ENCODE measurements around the gene CARD14. TPM values are rescaled to one million over a fixed set of nuclear protein-coding genes. Genes with fewer than 3 reads are reported as not detected.
A peak's percentile ranks its signal among the peaks of the same experiment; 100 is the strongest.

CARD14 gene
- total RNA-seq, 2 experiments from 2014 or later = not detected

GRCh38 chr17:80147035-80147822, 22.6 kb upstream of the CARD14 start, which contains the start of gene EIF4A3:
Gene EIF4A3 (minus strand): TSS chr17:80147128. CDS start chr17:80146961, 167 bp downstream.
- Histone ChIP-seq H3K4me1 (ENCODE audit: insufficient read depth, low read length) (peaks cover 45% of the 10 kb centered on the region), H3K27me3 (ENCODE audit: control insufficient read depth in 1 of 2, insufficient read depth in 2 of 2, low read length in 2 of 2) (no peaks in the 10 kb centered on the region), H3K9me3 (ENCODE audit: control insufficient read depth in 1 of 2, insufficient read depth in 1 of 2, low read length in 2 of 2) (peaks cover 4 to 7% of the 10 kb centered on the region in 2 experiments), H3K4me3 (ENCODE audit: low read length) (peak within 1 kb of the TSS; percentile 95), H3K27ac (ENCODE audit: low read depth in 1 of 2, low read length in 2 of 2) (peak within 1 kb of the TSS; percentile 84 to 93), H3K36me3 (ENCODE audit: insufficient read depth, low read length) (peaks cover 21% of the 10 kb centered on the region)
- Mint-ChIP-seq H3K36me3 (ENCODE audit: low read depth) (peaks cover 35% of the 10 kb centered on the region), H3K4me1 (ENCODE audit: low read depth) (peaks cover 49% of the 10 kb centered on the region), H3K27me3 (no peaks in the 10 kb centered on the region), H3K9me3 (no peaks in the 10 kb centered on the region), H3K4me3 (peak within 1 kb of the TSS; percentile 99), H3K27ac (peak within 1 kb of the TSS; percentile 95)
- ChIA-PET POLR2A (interaction anchor here (0.6 to 1.5 kb wide), 2 partner anchors 46 to 116 kb away, joined by 3 to 13 read pairs (median 3); partner anchors contain the start of gene GAA), CTCF (interaction anchor here (0.9 to 1.0 kb wide), 2 partner anchors 46 to 49 kb away, joined by 3 to 4 read pairs; partner anchors contain the start of gene GAA)
- no peak for TF ChIP-seq CTCF (IDR thresholded peaks at IDR 0.05)
- peak; percentile 90 for ATAC-seq (ENCODE audit: poor library complexity)
- DNase-seq = peak; percentile 91 to 100 (median 95)
- intact Hi-C loops (cut with DNase I, micrococcal nuclease) = loop anchor here (1.0 to 10.0 kb wide), 9 partner anchors 45 to 1338 kb away; partner anchors contain the start of genes GAA (in 2 of the 2), CCDC40 (in 1 of the 2) and RNF213 (in 1 of the 2)

- Histone ChIP-seq H3K27ac (ENCODE audit: low read depth in 1 of 2, low read length in 2 of 2) (no peak overlapping the region), H3K27me3 (ENCODE audit: control insufficient read depth in 1 of 2, insufficient read depth in 2 of 2, low read length in 2 of 2) (no peaks in the 10 kb centered on the region), H3K4me3 (ENCODE audit: low read length) (no peak overlapping the region), H3K9me3 (ENCODE audit: control insufficient read depth in 1 of 2, insufficient read depth in 1 of 2, low read length in 2 of 2) (peaks cover 4 to 14% of the 10 kb centered on the region in 2 experiments), H3K4me1 (ENCODE audit: insufficient read depth, low read length) (peaks cover 28% of the 10 kb centered on the region), H3K36me3 (ENCODE audit: insufficient read depth, low read length) (no peaks in the 10 kb centered on the region)
- DNase-seq (no peak), ATAC-seq (ENCODE audit: poor library complexity) (no peak)
- Mint-ChIP-seq H3K4me3 (no peak overlapping the region), H3K27me3 (no peaks in the 10 kb centered on the region), H3K27ac (peak overlapping the region; percentile 49), H3K9me3 (no peaks in the 10 kb centered on the region), H3K36me3 (ENCODE audit: low read depth) (peaks cover 8% of the 10 kb centered on the region), H3K4me1 (ENCODE audit: low read depth) (peaks cover 33% of the 10 kb centered on the region)
- ChIA-PET CTCF (no interaction called here), POLR2A (interaction anchor here (1.3 kb wide), 1 partner anchor 50 kb away, joined by 3 read pairs; the partner anchor contains the start of gene GAA)
- no peak for TF ChIP-seq CTCF (IDR thresholded peaks at IDR 0.05)
- intact Hi-C loops (cut with DNase I, micrococcal nuclease) = no loop called here
These were observed 18.5 kb upstream of the CARD14 start for GRCh38 chr17:80151333-80151732.

GRCh38 chr17:80152081-80152702, 17.6 kb upstream of the CARD14 start:
- Mint-ChIP-seq H3K27me3 (no peaks in the 10 kb centered on the region), H3K27ac (peak overlapping the region; percentile 6), H3K9me3 (no peaks in the 10 kb centered on the region), H3K4me1 (ENCODE audit: low read depth) (peaks cover 27% of the 10 kb centered on the region), H3K4me3 (no peak overlapping the region), H3K36me3 (ENCODE audit: low read depth) (peaks cover 2% of the 10 kb centered on the region)
- Histone ChIP-seq H3K27ac (ENCODE audit: low read depth in 1 of 2, low read length in 2 of 2) (no peak overlapping the region), H3K36me3 (ENCODE audit: insufficient read depth, low read length) (no peaks in the 10 kb centered on the region), H3K4me1 (ENCODE audit: insufficient read depth, low read length) (peaks cover 27% of the 10 kb centered on the region), H3K4me3 (ENCODE audit: low read length) (no peak overlapping the region), H3K27me3 (ENCODE audit: control insufficient read depth in 1 of 2, insufficient read depth in 2 of 2, low read length in 2 of 2) (no peaks in the 10 kb centered on the region), H3K9me3 (ENCODE audit: control insufficient read depth in 1 of 2, insufficient read depth in 1 of 2, low read length in 2 of 2) (peaks cover 4 to 14% of the 10 kb centered on the region in 2 experiments)
- intact Hi-C loops (cut with DNase I, micrococcal nuclease) = no loop called here
- DNase-seq (peak in 1 of 14 experiments; percentile 24), ATAC-seq (ENCODE audit: poor library complexity) (no peak)
- no peak for TF ChIP-seq CTCF (IDR thresholded peaks at IDR 0.05)
- ChIA-PET CTCF (no interaction called here), POLR2A (interaction anchor here (1.3 kb wide), 1 partner anchor 51 kb away, joined by 3 read pairs; the partner anchor contains the start of gene GAA)
